ENCODE results near the gene AUH. TPM values are rescaled to one million over a fixed set of nuclear protein-coding genes. Genes with fewer than 3 reads are reported as not detected.

AUH gene
- total RNA-seq, 1 donor from 2014 or later = 14.6 TPM

DNA sequence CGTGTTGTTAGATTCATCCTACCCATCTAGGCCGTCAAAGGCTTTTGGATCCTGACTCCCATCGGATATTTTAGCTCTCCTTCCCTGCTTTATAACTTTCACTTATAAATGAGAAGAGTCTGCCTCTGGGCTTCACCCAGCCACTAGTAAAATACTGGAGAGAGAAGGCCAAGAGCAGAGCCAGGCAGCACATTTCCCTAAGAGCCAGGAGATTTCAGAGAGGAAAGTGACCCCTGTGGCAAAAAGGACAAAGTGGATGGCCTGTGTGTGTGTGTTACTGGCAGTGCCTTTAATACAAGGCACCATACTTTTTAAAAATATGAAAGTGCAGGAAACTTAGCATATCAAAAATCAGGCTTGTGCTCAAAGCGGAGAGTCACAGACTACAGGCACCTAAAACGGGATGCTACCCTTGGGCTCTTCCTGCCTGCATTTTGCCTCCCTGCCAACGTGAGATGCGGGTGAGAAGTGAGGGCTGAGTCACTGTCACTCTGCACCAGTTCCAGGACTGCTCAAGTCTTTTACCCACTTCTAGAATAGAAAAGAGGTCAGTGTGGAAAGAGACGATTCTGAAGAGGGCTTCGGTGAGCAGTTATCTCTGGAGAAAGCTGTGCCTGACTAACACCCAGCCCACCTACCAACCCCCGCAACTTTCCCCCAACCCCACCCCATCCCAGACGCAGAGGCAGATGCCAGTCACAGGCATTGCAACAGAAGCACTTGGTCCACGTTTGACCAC is 46.0 kb upstream of the AUH start:
- TF ChIP-seq, protein P1, sequence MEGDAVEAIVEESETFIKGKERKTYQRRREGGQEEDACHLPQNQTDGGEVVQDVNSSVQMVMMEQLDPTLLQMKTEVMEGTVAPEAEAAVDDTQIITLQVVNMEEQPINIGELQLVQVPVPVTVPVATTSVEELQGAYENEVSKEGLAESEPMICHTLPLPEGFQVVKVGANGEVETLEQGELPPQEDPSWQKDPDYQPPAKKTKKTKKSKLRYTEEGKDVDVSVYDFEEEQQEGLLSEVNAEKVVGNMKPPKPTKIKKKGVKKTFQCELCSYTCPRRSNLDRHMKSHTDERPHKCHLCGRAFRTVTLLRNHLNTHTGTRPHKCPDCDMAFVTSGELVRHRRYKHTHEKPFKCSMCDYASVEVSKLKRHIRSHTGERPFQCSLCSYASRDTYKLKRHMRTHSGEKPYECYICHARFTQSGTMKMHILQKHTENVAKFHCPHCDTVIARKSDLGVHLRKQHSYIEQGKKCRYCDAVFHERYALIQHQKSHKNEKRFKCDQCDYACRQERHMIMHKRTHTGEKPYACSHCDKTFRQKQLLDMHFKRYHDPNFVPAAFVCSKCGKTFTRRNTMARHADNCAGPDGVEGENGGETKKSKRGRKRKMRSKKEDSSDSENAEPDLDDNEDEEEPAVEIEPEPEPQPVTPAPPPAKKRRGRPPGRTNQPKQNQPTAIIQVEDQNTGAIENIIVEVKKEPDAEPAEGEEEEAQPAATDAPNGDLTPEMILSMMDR (IDR thresholded peaks at IDR 0.05) = no peak
- H3K36me3 Mint-ChIP-seq (ENCODE audit: unreplicated experiment) = peaks cover 38% of the 10 kb centered on the region
- H3K27ac Mint-ChIP-seq (ENCODE audit: unreplicated experiment) = no peak overlapping the region
- DNase-seq (ENCODE audit: extremely low spot score, unreplicated experiment) = peak; percentile 38
- no peaks in the 10 kb centered on the region for H3K9me3 Mint-ChIP-seq (ENCODE audit: unreplicated experiment)
- peaks cover 17% of the 10 kb centered on the region for H3K4me1 Mint-ChIP-seq (ENCODE audit: unreplicated experiment)
- H3K4me3 Mint-ChIP-seq (ENCODE audit: unreplicated experiment) = no peak overlapping the region
- H3K27me3 Mint-ChIP-seq (ENCODE audit: unreplicated experiment) = no peaks in the 10 kb centered on the region

DNA sequence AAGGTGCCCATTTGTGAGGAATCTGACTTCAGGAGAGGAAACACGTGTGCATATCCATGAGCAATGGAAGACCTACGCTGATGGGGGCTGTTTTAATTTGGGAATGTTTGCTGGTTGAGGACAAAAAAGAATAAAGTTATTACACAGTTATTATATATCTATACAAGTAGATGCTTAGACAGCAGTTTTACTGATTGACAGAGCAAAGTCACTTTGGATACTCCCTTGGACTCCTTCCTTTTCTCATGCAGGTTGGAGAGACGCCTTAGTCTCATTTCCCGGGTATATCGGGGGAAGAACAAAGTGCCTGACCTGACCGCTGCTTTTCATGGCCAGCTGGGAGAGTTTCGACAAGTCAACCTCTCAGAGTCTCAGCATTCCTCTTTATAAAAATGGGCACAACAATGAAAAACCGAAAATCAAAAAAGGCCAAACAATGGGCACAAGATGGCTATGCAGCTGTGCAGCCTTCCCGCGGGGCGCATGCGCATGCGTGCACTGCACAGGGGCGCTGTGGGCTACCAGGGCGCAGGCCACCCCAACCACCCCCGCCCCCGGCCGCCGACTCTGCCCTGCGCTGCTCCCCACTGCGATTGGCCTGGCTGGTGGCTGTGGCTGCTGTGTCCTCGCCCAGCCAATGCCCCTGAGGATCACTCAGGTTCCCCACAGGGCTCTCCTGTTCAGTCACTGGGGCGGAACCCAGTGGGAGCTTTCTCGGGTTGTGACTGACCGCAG is 43.8 kb upstream of the AUH start:
- H3K4me3 Mint-ChIP-seq (ENCODE audit: unreplicated experiment) = no peak overlapping the region
- H3K27me3 Mint-ChIP-seq (ENCODE audit: unreplicated experiment) = no peaks in the 10 kb centered on the region
- no peak overlapping the region for H3K27ac Mint-ChIP-seq (ENCODE audit: unreplicated experiment)
- peak; percentile 63 for DNase-seq (ENCODE audit: extremely low spot score, unreplicated experiment)
- H3K36me3 Mint-ChIP-seq (ENCODE audit: unreplicated experiment) = peaks cover 32% of the 10 kb centered on the region
- no peaks in the 10 kb centered on the region for H3K9me3 Mint-ChIP-seq (ENCODE audit: unreplicated experiment)
- peaks cover 4% of the 10 kb centered on the region for H3K4me1 Mint-ChIP-seq (ENCODE audit: unreplicated experiment)
- TF ChIP-seq, protein P1 (IDR thresholded peaks at IDR 0.05) = no peak

DNA sequence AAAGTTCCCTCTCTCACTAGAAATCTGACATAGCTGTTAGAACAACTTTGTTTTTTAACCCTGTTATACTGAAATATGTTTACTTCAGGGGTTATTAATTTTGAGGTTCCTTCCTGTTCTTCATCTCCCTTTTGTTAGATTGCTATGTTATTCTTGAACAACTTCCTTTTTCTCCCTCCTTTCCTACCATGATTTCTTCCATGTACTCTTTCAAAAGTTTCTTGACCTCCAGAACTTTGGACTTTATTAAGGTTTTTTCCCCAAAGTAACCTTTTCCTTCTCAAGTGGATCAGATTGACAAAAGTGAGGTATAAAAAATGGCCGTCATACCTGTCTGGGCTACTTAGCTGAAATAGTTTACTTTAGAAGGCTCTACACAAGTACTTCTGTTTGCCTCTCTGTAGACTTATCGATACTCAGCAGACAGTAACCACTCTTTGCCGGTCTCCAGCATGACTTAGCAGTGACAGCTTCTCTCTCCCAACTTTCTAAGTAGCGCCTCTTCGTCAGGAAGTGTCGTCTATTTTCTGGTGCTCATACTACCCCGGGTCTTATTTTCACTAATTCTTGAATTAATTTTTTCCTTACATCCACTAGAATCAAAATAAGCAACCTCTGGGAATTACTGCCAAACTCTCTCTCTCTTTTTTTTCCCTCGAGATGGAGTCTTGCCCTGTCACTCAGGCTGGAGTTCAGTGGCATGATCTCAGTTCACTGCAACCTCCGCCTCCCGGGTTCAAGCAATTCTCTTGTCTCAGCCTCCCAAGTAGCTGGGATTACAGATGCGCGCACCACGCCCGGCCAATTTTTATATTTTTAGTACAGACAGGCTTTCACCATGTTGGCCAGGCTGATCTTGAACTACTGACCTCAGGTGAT is 42.2 kb upstream of the AUH start:
- peaks cover 2% of the 10 kb centered on the region for H3K4me1 Mint-ChIP-seq (ENCODE audit: unreplicated experiment)
- H3K4me3 Mint-ChIP-seq (ENCODE audit: unreplicated experiment) = no peak overlapping the region
- TF ChIP-seq, protein P1 (IDR thresholded peaks at IDR 0.05) = no peak
- no peak overlapping the region for H3K27ac Mint-ChIP-seq (ENCODE audit: unreplicated experiment)
- DNase-seq (ENCODE audit: extremely low spot score, unreplicated experiment) = peak; percentile 21
- H3K9me3 Mint-ChIP-seq (ENCODE audit: unreplicated experiment) = no peaks in the 10 kb centered on the region
- peaks cover 16% of the 10 kb centered on the region for H3K36me3 Mint-ChIP-seq (ENCODE audit: unreplicated experiment)
- H3K27me3 Mint-ChIP-seq (ENCODE audit: unreplicated experiment) = no peaks in the 10 kb centered on the region

- TF ChIP-seq, protein P1 (IDR thresholded peaks at IDR 0.05) = no peak
- Mint-ChIP-seq H3K27me3 (ENCODE audit: unreplicated experiment) (no peaks in the 10 kb centered on the region), H3K36me3 (ENCODE audit: unreplicated experiment) (no peaks in the 10 kb centered on the region), H3K4me3 (ENCODE audit: unreplicated experiment) (no peak overlapping the region), H3K9me3 (ENCODE audit: unreplicated experiment) (no peaks in the 10 kb centered on the region), H3K27ac (ENCODE audit: unreplicated experiment) (no peak overlapping the region), H3K4me1 (ENCODE audit: unreplicated experiment) (peaks cover 22% of the 10 kb centered on the region)
- no peak for DNase-seq (ENCODE audit: extremely low spot score, unreplicated experiment)
Measured at GRCh38 chr9:91398926-91399325, 37.2 kb upstream of the AUH start.
